Sigmoid colon (tissue), 7 donors: ENCODE measurements around the gene SUSD6. TPM values are rescaled to one million over a fixed set of nuclear protein-coding genes. Genes with fewer than 3 reads are reported as not detected.
A peak's percentile ranks its signal among the peaks of the same experiment; 100 is the strongest.
"Not testable (repeated sequence)": the region's sequence is repeated elsewhere in the genome, so short reads cannot be mapped to it uniquely, and the experiment has no call there.

Experiments used
- DNase-seq: peaks from one replicate; pipeline ENCODE4 v3.0.0-alpha.2; 2019
- H3K27ac ChIP-seq, 4 donors: fragments of 200-600 bp; sonication (generic); one replicate each; pipeline ENCODE4 v1.5.1; 2016 to 2019; ENCODE audit warnings: mild to moderate bottlenecking in 1 of 4
- H3K27me3 ChIP-seq, 3 donors: fragments of 200-600 bp; sonication (generic); one replicate each; pipeline ENCODE4 v1.5.1; 2019; ENCODE audit warnings: mild to moderate bottlenecking in 1 of 3
- H3K36me3 ChIP-seq, 4 donors: fragments of 200-600 bp; sonication (generic); one replicate each; pipeline ENCODE4 v1.5.1; 2016 to 2019
- H3K4me1 ChIP-seq, 4 donors: fragments of 200-600 bp; sonication (generic); one replicate each; pipeline ENCODE4 v1.5.1; 2017 to 2019
- H3K4me3 ChIP-seq, 4 donors: fragments of 200-600 bp; sonication (generic); one replicate each; pipeline ENCODE4 v1.5.1; 2017 to 2019; ENCODE audit warnings: mild to moderate bottlenecking in 2 of 4, moderate library complexity in 1 of 4
- H3K9me3 ChIP-seq, 4 donors: fragments of 200-600 bp in 3 of 4; sonication (generic) in 3 of 4; one replicate each; pipeline versions ENCODE4 v1.5.1 to v1.6.1; 2013 to 2019
- EP300 ChIP-seq, 4 donors: sonication (generic); formaldehyde crosslinking; IDR thresholded peaks; one replicate each; pipeline ENCODE4 v1.6.1; 2017; ENCODE audit warnings: antibody characterized with exemption in 4 of 4
- POLR2A ChIP-seq, 2 donors: fragments of 450-650 bp; IDR thresholded peaks; one replicate each; pipeline ENCODE4 v1.6.1; 2016; ENCODE audit warnings: antibody characterized with exemption in 2 of 2, mild to moderate bottlenecking in 2 of 2, moderate library complexity in 2 of 2
- POLR2AphosphoS5 ChIP-seq, 4 donors: sonication (generic); formaldehyde crosslinking; IDR thresholded peaks; one replicate each; pipeline ENCODE4 v1.6.1; 2017; ENCODE audit warnings: antibody characterized with exemption in 4 of 4
- WGBS, 2 donors: extraction: QIAGEN DNeasy Blood & Tissue Kit; methylation state at CpG; one replicate each; pipeline ENCODE4 v1.1.7; 2013; 5-methylcytosine and 5-hydroxymethylcytosine counted together
- intact Hi-C: fragments of 100-400 bp; cut with DNase I; formaldehyde crosslinking; loops from one replicate; pipeline ENCODE4 v1.15.1; 2023
- polyA plus RNA-seq, 3 donors: library from polyadenylated mRNA; stranded (reverse); fragments of 200-250 nt; gene quantifications; one replicate each; pipeline ENCODE4 v1.2.3, GENCODE V29; 2013
- total RNA-seq, 4 donors: library from RNA; depleted of rRNA; stranded (reverse); fragments of >200 nt; gene quantifications; one replicate each; pipeline ENCODE4 v1.1.0, GENCODE V29; 2016
- TF ChIP-seq, protein P1 (sequence below), 4 experiments: fragments of 450-650 bp in 3 of 4; fragments of 200-600 bp in 1 of 4; IDR thresholded peaks; one replicate each; pipeline ENCODE4 v1.5.1; 2016 to 2019; ENCODE audit warnings: antibody characterized with exemption in 4 of 4, mild to moderate bottlenecking in 3 of 4, moderate library complexity in 2 of 4
- donor health status: healthy with polysubstance abuse.
- donor health status: Bipolar disorder and iron deficiency.
- donor health status: healthy.

Gene SUSD6
- total and polyA plus RNA-seq, 7 donors, result 5.4 to 62.0 (median 13.9) TPM

DNA sequence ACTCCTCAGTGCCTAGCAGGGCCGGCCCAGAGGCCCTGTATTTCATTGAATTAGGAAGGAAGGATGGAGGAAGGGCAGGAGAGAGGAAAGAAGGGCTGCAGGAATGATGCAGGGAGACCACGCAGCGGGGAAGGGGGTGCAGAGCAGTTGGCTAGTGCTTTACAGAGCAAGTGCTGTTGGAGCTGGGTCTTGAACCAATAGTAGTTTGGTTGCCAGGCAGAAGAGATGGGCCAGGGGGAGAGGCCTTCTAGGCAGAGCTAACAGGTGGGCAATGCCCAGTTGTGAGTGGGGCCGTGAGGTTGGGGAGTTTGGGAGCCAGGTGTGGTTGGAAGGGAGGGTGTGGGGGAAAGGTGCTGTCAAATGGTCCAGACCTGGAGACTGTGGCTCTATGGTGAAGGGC is 116.5 kb downstream of the SUSD6 start:
- Histone ChIP-seq H3K27me3 (peaks cover 0 to 4% (median 0%) of the 10 kb centered on the region in 3 donors), H3K36me3 (no peaks in the 10 kb centered on the region), H3K27ac (peak overlapping the region in 2 of 4 donors; percentile 22 to 66), H3K4me3 (no peak overlapping the region), H3K9me3 (no peaks in the 10 kb centered on the region), H3K4me1 (peaks cover 0 to 11% (median 7%) of the 10 kb centered on the region in 4 donors)
- intact Hi-C loops, result loop anchor here (1.0 kb wide), 2 partner anchors 125 to 143 kb away; no protein-coding TSS in a partner anchor
- 87 to 93% methylated on average over 4 of the region's 4 CpGs for WGBS, 2 donors
- TF ChIP-seq EP300 (IDR thresholded peaks at IDR 0.05), result no peak
- TF ChIP-seq, protein P1, sequence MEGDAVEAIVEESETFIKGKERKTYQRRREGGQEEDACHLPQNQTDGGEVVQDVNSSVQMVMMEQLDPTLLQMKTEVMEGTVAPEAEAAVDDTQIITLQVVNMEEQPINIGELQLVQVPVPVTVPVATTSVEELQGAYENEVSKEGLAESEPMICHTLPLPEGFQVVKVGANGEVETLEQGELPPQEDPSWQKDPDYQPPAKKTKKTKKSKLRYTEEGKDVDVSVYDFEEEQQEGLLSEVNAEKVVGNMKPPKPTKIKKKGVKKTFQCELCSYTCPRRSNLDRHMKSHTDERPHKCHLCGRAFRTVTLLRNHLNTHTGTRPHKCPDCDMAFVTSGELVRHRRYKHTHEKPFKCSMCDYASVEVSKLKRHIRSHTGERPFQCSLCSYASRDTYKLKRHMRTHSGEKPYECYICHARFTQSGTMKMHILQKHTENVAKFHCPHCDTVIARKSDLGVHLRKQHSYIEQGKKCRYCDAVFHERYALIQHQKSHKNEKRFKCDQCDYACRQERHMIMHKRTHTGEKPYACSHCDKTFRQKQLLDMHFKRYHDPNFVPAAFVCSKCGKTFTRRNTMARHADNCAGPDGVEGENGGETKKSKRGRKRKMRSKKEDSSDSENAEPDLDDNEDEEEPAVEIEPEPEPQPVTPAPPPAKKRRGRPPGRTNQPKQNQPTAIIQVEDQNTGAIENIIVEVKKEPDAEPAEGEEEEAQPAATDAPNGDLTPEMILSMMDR (IDR thresholded peaks at IDR 0.05), result no peak
- TF ChIP-seq POLR2A (IDR thresholded peaks at IDR 0.05), result no peak
- TF ChIP-seq POLR2AphosphoS5 (IDR thresholded peaks at IDR 0.05), result no peak
- no peak for DNase-seq

DNA sequence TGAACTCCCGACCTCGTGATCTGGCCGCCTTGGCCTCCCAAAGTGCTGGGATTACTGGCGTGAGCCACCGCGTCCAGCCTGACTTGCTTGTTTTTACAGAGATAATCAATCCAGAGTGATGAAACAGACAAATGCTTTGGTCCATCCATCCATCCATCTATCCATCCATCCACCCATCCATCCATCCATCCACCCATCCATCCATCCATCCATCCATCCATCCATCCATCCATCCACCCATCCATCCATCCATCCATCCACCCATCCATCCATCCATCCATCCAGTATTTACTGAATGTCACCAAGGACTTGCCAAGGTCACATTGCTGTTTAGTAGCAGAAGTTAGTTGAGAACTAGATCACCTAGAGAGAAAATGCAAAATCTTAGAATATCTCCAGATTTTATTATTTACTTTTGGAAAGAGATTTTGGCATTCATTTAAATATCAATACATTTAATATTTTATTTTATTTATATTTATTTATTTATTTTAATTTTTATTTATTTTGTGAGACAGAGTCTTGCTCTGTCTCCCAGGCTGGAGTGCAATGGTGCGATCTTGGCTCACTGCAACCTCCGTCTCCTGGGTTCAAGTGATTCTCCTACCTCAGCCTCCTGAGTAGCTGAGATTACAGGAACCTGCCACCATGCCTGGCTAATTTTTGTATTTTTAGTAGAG is 120.7 kb downstream of the SUSD6 start:
- H3K27ac ChIP-seq, H3K27me3 ChIP-seq, DNase-seq, H3K4me1 ChIP-seq, H3K9me3 ChIP-seq, H3K36me3 ChIP-seq, intact Hi-C loops, H3K4me3 ChIP-seq: not testable (repeated sequence)
- 91 to 96% methylated on average over 8 of the region's 8 CpGs for WGBS, 2 donors

DNA sequence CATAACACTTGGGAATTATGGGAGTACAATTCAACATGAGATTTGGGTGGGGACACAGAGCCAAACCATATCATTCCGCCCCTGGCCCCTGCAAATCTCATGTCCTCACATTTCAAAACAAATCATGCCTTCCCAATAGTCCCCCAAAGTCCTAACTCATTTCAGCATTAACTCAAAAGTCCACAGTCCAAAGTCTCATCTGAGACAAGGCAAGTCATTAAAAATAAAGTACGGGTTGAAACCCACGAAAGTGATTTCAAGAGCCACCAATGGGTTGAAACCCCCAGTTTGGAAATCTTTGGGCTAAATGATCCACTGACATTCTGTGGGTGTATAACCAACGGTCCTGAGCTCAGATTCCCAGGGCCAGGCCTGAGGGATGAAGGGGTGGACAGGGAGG is 125.0 kb downstream of the SUSD6 start:
- H3K9me3 ChIP-seq, H3K36me3 ChIP-seq, H3K27ac ChIP-seq, H3K4me3 ChIP-seq, H3K27me3 ChIP-seq, DNase-seq, H3K4me1 ChIP-seq, intact Hi-C loops: not testable (repeated sequence)
- 83 to 88% methylated on average over 4 of the region's 4 CpGs for WGBS, 2 donors

DNA sequence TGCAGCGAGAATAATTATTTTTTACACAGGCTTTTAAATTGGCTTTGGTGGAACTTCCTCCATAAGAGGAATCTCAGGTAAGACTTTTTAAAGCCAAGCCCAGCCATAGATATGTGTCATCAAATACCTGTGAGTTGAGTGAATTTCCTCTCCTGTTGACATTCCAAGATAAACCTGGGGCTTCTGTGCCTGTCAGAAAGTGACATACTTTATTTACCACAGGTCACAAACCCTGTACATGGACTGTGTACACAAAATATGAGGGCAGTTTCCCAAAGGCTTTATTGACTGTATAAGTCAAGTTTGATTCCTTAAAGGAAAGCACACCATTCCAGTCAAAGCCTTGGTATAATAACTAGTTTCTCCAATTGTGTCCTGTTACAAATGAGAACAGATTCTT is 129.7 kb downstream of the SUSD6 start:
- Histone ChIP-seq H3K36me3 (no peaks in the 10 kb centered on the region), H3K4me1 (no peaks in the 10 kb centered on the region), H3K27ac (no peak overlapping the region), H3K27me3 (no peaks in the 10 kb centered on the region), H3K4me3 (no peak overlapping the region), H3K9me3 (no peaks in the 10 kb centered on the region)
- TF ChIP-seq EP300 (IDR thresholded peaks at IDR 0.05) (no peak), POLR2A (IDR thresholded peaks at IDR 0.05) (no peak), POLR2AphosphoS5 (IDR thresholded peaks at IDR 0.05) (no peak)
- TF ChIP-seq, protein P1 (IDR thresholded peaks at IDR 0.05), result no peak
- WGBS, 2 donors, result 34 to 74% methylated on average over 1 of the region's 1 CpG
- no peak for DNase-seq
- intact Hi-C loops, result no loop called here

DNA sequence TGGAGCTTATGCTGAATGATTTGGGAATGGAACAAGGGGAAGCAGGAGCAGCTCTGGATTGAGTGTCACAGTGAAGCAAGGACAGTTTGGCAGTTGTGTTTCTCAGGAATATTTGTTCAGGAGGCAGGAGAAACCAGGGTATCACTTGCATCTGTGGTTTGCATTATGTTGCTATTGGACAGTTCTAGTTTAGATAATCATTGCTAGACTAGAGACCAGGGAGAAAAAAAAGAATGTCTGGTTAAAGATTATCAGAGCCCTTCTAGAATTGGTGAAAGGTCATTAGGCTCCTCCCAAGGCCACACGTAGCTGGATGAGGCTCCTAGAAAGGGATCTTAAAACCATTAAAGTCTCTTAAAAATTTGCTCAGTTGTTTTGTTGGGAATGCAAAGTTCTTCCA is 138.6 kb downstream of the SUSD6 start:
- 11 to 57% methylated on average over 1 of the region's 1 CpG for whole genome bisulfite sequencing, 2 donors
- no peak for DNase-seq
- no peaks in the 10 kb centered on the region for H3K4me1 ChIP-seq
- no peak overlapping the region for H3K4me3 ChIP-seq
- TF ChIP-seq, protein P1 (IDR thresholded peaks at IDR 0.05), result no peak
- no peak for TF ChIP-seq POLR2A (IDR thresholded peaks at IDR 0.05)
- no peak for TF ChIP-seq POLR2AphosphoS5 (IDR thresholded peaks at IDR 0.05)
- no peak for TF ChIP-seq EP300 (IDR thresholded peaks at IDR 0.05)
- intact Hi-C loops, result no loop called here
- no peaks in the 10 kb centered on the region for H3K9me3 ChIP-seq
- H3K36me3 ChIP-seq, result no peaks in the 10 kb centered on the region
- no peak overlapping the region for H3K27ac ChIP-seq
- no peaks in the 10 kb centered on the region for H3K27me3 ChIP-seq

DNA sequence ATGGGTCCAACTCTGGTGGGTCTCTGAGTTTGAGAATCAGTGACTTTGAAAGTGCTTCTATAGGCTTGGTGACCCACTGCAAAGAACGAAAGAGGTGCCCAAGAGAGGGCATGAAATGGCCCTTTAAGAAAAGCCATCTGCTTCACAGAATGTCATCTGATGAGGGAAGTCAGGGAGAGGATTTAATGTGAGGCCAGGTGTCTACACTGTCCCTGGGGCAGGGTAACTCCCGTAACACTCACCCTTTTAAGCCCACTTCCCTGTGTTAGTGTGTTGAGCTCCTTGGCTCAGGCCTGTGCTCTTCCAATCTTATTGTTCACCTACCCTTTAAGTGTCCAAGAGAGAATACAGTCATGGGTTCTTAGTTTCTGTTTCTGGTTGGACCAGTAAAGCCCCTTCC is 139.1 kb downstream of the SUSD6 start:
- DNase-seq, result no peak
- H3K4me3 ChIP-seq, result no peak overlapping the region
- no peak overlapping the region for H3K27ac ChIP-seq
- H3K9me3 ChIP-seq, result no peaks in the 10 kb centered on the region
- intact Hi-C loops, result no loop called here
- no peaks in the 10 kb centered on the region for H3K27me3 ChIP-seq
- WGBS, 2 donors, result 54 to 76% methylated on average over 2 of the region's 2 CpGs
- H3K4me1 ChIP-seq, result no peaks in the 10 kb centered on the region
- no peak for TF ChIP-seq EP300 (IDR thresholded peaks at IDR 0.05)
- no peaks in the 10 kb centered on the region for H3K36me3 ChIP-seq
